ENCODE measurements around the gene DDX4. TPM values are rescaled to one million over a fixed set of nuclear protein-coding genes. Genes with fewer than 3 reads are reported as not detected.
"Not testable (repeated sequence)": the region's sequence is repeated elsewhere in the genome, so short reads cannot be mapped to it uniquely, and the experiment has no call there.

The DDX4 gene
- total RNA-seq, 1 experiment from 2014 or later, result not detected

- intact Hi-C loops (cut with micrococcal nuclease), result loop anchor here (2.0 to 10.0 kb wide), 3 partner anchors 49 to 164 kb away; partner anchors contain the start of gene IL31RA
- no TSS peak for BruUV-seq (replicated peaks)
- ChIA-PET CTCF (no interaction called here), POLR2A (ENCODE audit: unreplicated experiment) (no interaction called here)
- Histone ChIP-seq H3K27ac (ENCODE audit: low read length) (peak overlapping the region; percentile 90), H3K4me3 (ENCODE audit: low read length) (no peak overlapping the region; the same call in 1 of the 2 replicates), H2AFZ (ENCODE audit: low read length) (0 out of 2 replicates have a peak overlapping the region, but pooled peaks have one; percentile 29), H3K9me3 (ENCODE audit: low read length) (no peaks in the 10 kb centered on the region), H3K9me2 (replicated peaks; ENCODE audit: low read length) (no peaks in the 10 kb centered on the region), H3K4me1 (ENCODE audit: insufficient read depth, low read length) (peaks cover 36% of the 10 kb centered on the region), H3K36me3 (ENCODE audit: low read depth, low read length) (no peaks in the 10 kb centered on the region), H3K79me2 (ENCODE audit: low read length) (no peaks in the 10 kb centered on the region), H3F3A (ENCODE audit: low read length, unreplicated experiment) (peaks cover 12% of the 10 kb centered on the region), H3K9ac (ENCODE audit: low read length) (0 out of 2 replicates have a peak overlapping the region, but pooled peaks have one; percentile 30), H3K4me2 (ENCODE audit: low read length) (peak overlapping the region; percentile 72), H4K20me1 (ENCODE audit: low read length) (no peaks in the 10 kb centered on the region), H3K27me3 (ENCODE audit: low read length) (no peaks in the 10 kb centered on the region)
- peak; percentile 78 for ATAC-seq
- TF ChIP-seq EZH2 (IDR thresholded peaks at IDR 0.05; ENCODE audit: low read length, unreplicated experiment), result no peak
- no peak for TF ChIP-seq EZH2phosphoT487 (IDR thresholded peaks at IDR 0.05; ENCODE audit: borderline replicate concordance, low read length)
- peak; percentile 77 for DNase-seq
Observed at GRCh38 chr5:55758231-55758630, 20.4 kb downstream of the DDX4 start.

GRCh38 chr5:55758714-55759113 lies 20.9 kb downstream of the DDX4 start:
- POLR2A ChIA-PET (ENCODE audit: unreplicated experiment), result no interaction called here

GRCh38 chr5:55761721-55762120 lies 23.9 kb downstream of the DDX4 start:
- intact Hi-C loops (cut with micrococcal nuclease); H3K4me3 ChIP-seq (ENCODE audit: low read length); BruUV-seq (replicated peaks); H2AFZ ChIP-seq (ENCODE audit: low read length); H3K27me3 ChIP-seq (ENCODE audit: low read length); H3K9ac ChIP-seq (ENCODE audit: low read length); DNase-seq; H3K79me2 ChIP-seq (ENCODE audit: low read length); POLR2A ChIA-PET (ENCODE audit: unreplicated experiment); H3K27ac ChIP-seq (ENCODE audit: low read length); ATAC-seq; H3K9me3 ChIP-seq (ENCODE audit: low read length); H4K20me1 ChIP-seq (ENCODE audit: low read length); H3K36me3 ChIP-seq (ENCODE audit: low read depth, low read length); H3K9me2 ChIP-seq (replicated peaks; ENCODE audit: low read length); H3K4me2 ChIP-seq (ENCODE audit: low read length); CTCF ChIA-PET: not testable (repeated sequence)
- H3F3A ChIP-seq (ENCODE audit: low read length, unreplicated experiment), result peaks cover 12% of the 10 kb centered on the region
- peaks cover 27% of the 10 kb centered on the region for H3K4me1 ChIP-seq (ENCODE audit: insufficient read depth, low read length)

More at GRCh38 chr5:55758714-55759113, 20.9 kb downstream of the DDX4 start:
- H4K20me1 ChIP-seq (ENCODE audit: low read length), result no peaks in the 10 kb centered on the region
- H3K27ac ChIP-seq (ENCODE audit: low read length), result peak overlapping the region; percentile 90
- ATAC-seq (no peak), DNase-seq (no peak)
- TF ChIP-seq EZH2 (IDR thresholded peaks at IDR 0.05; ENCODE audit: low read length, unreplicated experiment) (no peak), CTCF (conservative IDR thresholded peaks at IDR 0.05; ENCODE audit: low read depth, low read length) (no peak), EZH2phosphoT487 (IDR thresholded peaks at IDR 0.05; ENCODE audit: borderline replicate concordance, low read length) (no peak)
- no peaks in the 10 kb centered on the region for H3K9me3 ChIP-seq (ENCODE audit: low read length)
- H2AFZ ChIP-seq (ENCODE audit: low read length), result peak overlapping the region; percentile 29; the same call in 1 of the 2 replicates
- H3K4me2 ChIP-seq (ENCODE audit: low read length), result peak overlapping the region; percentile 72
- peaks cover 12% of the 10 kb centered on the region for H3F3A ChIP-seq (ENCODE audit: low read length, unreplicated experiment)
- H3K79me2 ChIP-seq (ENCODE audit: low read length), result no peaks in the 10 kb centered on the region
- H3K27me3 ChIP-seq (ENCODE audit: low read length), result no peaks in the 10 kb centered on the region
- no TSS peak for BruUV-seq (replicated peaks)
- H3K9me2 ChIP-seq (replicated peaks; ENCODE audit: low read length), result no peaks in the 10 kb centered on the region
- H3K9ac ChIP-seq (ENCODE audit: low read length), result peak overlapping the region; percentile 30
- H3K4me3 ChIP-seq (ENCODE audit: low read length), result peak overlapping the region; percentile 28; the same call in 1 of the 2 replicates
- CTCF ChIA-PET, result no interaction called here
- intact Hi-C loops (cut with micrococcal nuclease), result loop anchor here (2.0 to 10.0 kb wide), 3 partner anchors 50 to 164 kb away; partner anchors contain the start of gene IL31RA
- H3K36me3 ChIP-seq (ENCODE audit: low read depth, low read length), result no peaks in the 10 kb centered on the region
- peaks cover 36% of the 10 kb centered on the region for H3K4me1 ChIP-seq (ENCODE audit: insufficient read depth, low read length)

Data from PC-3 (cell line).